UCSD-AML1 (cell line): ENCODE results near the gene CENPF.

ENCODE experiments used
- DNase-seq: peaks from one replicate; lab custom pipeline; 2025; ENCODE audit not compliant: unreplicated experiment; lab: John Stamatoyannopoulos, UW

The CENPF gene

GRCh38 chr1:214617843-214618242 is 14.8 kb downstream of the CENPF start:
- DNase-seq, result no peak

- DNase-seq, result no peak
These were observed 18.2 kb downstream of the CENPF start for GRCh38 chr1:214621236-214621635.

GRCh38 chr1:214623430-214623829 is 20.4 kb downstream of the CENPF start:
- no peak for DNase-seq

GRCh38 chr1:214632091-214632490 is 29.1 kb downstream of the CENPF start:
- DNase-seq, result no peak

GRCh38 chr1:214633686-214634085 is 30.7 kb downstream of the CENPF start:
- DNase-seq, result no peak

DNA sequence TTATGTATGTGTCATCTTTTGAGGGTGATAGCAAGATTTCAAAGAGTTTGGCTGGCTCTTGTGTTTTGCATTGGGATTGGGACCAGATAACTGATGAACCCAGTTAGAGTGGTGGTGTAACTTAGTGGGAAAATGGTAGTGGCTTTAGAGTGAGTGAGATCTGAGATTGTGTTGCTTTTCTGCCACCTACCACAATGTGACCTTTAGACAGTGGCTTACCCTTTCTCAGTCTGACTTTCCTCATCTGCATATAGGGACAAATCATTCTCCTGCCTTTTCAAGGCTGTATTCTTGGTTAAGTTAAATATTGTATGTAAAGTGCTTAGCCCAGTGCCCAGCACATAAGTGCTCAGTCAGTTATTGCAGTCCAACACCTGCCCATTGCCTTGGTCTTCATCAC is 31.3 kb downstream of the CENPF start:
- no peak for DNase-seq

- DNase-seq, result no peak
These were observed 32.1 kb downstream of the CENPF start for GRCh38 chr1:214635086-214635485.

DNA sequence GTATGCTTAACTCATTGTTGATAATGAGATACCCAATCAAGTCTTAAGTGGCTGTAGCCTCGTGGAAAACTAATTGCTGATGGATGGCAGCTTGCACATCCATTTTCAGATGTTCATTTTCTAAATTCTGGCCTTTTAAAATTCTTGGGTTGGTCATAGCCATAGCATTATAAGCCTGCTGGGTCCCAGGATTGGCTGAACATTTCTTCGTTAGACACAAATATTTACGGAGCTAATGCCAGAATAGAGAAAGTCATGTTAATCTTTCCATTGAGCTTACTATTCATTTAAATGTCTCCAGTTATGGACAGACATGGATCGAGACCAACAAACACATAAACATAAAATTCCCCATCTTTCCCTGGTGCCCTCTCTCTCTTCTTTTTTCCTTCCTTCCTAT is 32.5 kb downstream of the CENPF start:
- DNase-seq, result no peak

GRCh38 chr1:214636436-214636835 is 33.4 kb downstream of the CENPF start:
- no peak for DNase-seq

- no peak for DNase-seq
These were observed 34.1 kb downstream of the CENPF start for GRCh38 chr1:214637125-214637524.

DNA sequence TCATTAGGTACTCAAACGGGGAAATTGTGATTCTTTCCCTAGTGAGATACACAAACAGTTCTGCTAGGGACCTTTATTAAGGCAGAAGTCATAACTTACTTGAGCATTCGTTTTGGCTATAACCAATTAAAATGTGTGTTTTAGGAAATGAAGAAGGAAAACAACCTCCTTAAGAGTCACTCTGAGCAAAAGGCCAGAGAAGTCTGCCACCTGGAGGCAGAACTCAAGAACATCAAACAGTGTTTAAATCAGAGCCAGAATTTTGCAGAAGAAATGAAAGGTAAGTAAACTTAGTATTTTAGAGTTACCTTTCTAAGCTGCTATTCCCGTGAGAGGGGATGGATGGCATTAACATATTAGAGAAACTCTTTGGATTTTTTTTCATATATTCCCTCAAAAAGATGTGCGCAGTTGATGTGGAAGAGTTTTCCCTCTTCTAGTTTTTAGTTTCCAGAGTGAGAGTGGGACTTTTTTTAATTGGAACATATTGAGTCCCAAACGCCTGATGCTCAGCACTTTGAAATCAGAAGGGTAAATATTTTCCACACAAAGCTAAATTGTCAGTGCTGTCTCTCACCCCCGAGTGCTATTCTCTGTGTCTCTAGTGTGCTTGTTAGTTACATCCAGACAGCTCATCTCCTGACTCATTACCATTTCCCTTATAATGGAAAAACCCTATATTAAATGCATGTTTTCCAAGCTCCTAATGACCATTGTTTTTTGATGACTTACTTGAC is 34.9 kb downstream of the CENPF start:
- no peak for DNase-seq

- DNase-seq, result no peak
These were observed 35.4 kb downstream of the CENPF start for GRCh38 chr1:214638459-214638807.

DNA sequence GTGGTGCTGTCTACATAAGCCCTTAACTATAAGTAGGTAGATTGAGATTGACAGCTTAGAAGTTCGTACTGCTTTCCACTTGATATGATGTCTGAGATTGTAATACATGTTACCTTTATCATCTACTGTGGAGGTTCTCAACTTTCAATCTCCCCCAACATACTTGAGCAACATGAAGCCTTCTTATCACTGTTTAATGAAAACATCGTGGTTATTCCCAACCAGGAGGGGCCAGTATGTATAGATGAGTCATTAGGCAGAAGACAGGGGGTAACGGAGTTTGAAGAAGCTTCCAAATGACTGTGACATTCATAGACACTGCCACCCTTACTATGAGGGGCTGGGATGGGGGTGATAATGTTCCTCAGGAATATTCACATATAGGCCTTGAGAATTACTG is 36.0 kb downstream of the CENPF start:
- DNase-seq, result no peak

- no peak for DNase-seq
These were observed 37.6 kb downstream of the CENPF start for GRCh38 chr1:214640431-214641213.

DNA sequence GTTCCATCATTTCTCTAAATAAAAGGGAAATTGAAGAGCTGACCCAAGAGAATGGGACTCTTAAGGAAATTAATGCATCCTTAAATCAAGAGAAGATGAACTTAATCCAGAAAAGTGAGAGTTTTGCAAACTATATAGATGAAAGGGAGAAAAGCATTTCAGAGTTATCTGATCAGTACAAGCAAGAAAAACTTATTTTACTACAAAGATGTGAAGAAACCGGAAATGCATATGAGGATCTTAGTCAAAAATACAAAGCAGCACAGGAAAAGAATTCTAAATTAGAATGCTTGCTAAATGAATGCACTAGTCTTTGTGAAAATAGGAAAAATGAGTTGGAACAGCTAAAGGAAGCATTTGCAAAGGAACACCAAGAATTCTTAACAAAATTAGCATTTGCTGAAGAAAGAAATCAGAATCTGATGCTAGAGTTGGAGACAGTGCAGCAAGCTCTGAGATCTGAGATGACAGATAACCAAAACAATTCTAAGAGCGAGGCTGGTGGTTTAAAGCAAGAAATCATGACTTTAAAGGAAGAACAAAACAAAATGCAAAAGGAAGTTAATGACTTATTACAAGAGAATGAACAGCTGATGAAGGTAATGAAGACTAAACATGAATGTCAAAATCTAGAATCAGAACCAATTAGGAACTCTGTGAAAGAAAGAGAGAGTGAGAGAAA is 38.4 kb downstream of the CENPF start:
- DNase-seq, result no peak

DNA sequence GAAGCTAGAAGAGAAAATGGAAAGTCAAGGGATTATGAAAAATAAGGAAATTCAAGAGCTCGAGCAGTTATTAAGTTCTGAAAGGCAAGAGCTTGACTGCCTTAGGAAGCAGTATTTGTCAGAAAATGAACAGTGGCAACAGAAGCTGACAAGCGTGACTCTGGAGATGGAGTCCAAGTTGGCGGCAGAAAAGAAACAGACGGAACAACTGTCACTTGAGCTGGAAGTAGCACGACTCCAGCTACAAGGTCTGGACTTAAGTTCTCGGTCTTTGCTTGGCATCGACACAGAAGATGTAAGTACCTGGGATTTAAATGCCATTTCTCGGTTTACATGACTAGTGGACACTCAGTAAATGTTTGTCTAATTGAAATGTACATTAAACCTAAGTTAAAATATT is 40.0 kb downstream of the CENPF start:
- no peak for DNase-seq

GRCh38 chr1:214645712-214646111 is 42.7 kb downstream of the CENPF start:
- no peak for DNase-seq

- DNase-seq, result no peak
These were observed 45.8 kb downstream of the CENPF start for GRCh38 chr1:214648801-214649200.

GRCh38 chr1:214649607-214650006 is 46.6 kb downstream of the CENPF start:
- DNase-seq, result no peak

- no peak for DNase-seq
These were observed 47.7 kb downstream of the CENPF start for GRCh38 chr1:214650664-214651063.

GRCh38 chr1:214657299-214657698 is 54.3 kb downstream of the CENPF start:
- no peak for DNase-seq

GRCh38 chr1:214658175-214658574 is 55.2 kb downstream of the CENPF start:
- no peak for DNase-seq
